H1 (cell line): ENCODE measurements around the gene RETREG3. TPM values are rescaled to one million over a fixed set of nuclear protein-coding genes. Genes with fewer than 3 reads are reported as not detected.

ENCODE experiments used
- CTCF ChIA-PET: fragments of 300-600 bp; sonication (Branson Sonifier 250); formaldehyde crosslinking; loops from one replicate; lab custom pipeline; 2021; ENCODE audit not compliant: partially characterized antibody; lab: Charles Lee
- POLR2A ChIA-PET: fragments of 300-600 bp; sonication (Branson Sonifier 250); formaldehyde crosslinking; loops from one replicate; lab custom pipeline; 2021; ENCODE audit warnings: inconsistent platforms; ENCODE audit not compliant: partially characterized antibody; lab: Charles Lee
- DNase-seq, 2 experiments: peaks; one replicate each; pipeline versions ENCODE4 v3.0.0 to v3.0.0-alpha.2; 2010 to 2022; ENCODE audit warnings: low spot score in 2 of 2, low read depth in 1 of 2, mixed read lengths in 1 of 2
- FAIRE-seq: peaks from 2 replicates; lab custom pipeline; 2011; peaks lifted over from hg19 to GRCh38; lab: Jason Lieb, UNC
- H2AFZ ChIP-seq: 2 replicates; pipeline ENCODE4 v1.8.1; 2012; ENCODE audit warnings: low read length, inconsistent platforms
- H2AK5ac ChIP-seq: 2 replicates; pipeline ENCODE4 v1.6.1; 2013; ENCODE audit warnings: low read depth, low read length
- H2BK120ac ChIP-seq: replicated peaks from 2 replicates; pipeline ENCODE3; 2013; ENCODE audit warnings: low read depth, low read length, inconsistent platforms
- H2BK12ac ChIP-seq: 2 replicates; pipeline ENCODE4 v1.6.1; 2013; ENCODE audit warnings: low read depth, low read length
- H2BK15ac ChIP-seq: 2 replicates; pipeline ENCODE4 v1.6.1; 2013; ENCODE audit warnings: low read length
- H2BK20ac ChIP-seq: 2 replicates; pipeline ENCODE4 v1.6.1; 2013; ENCODE audit warnings: low read length
- H2BK5ac ChIP-seq: 2 replicates; pipeline ENCODE4 v1.6.1; 2013; ENCODE audit warnings: low read depth, low read length
- H3K14ac ChIP-seq: 2 replicates; pipeline ENCODE4 v1.6.1; 2013; ENCODE audit warnings: inconsistent platforms; ENCODE audit not compliant: insufficient read length
- H3K18ac ChIP-seq: 2 replicates; pipeline ENCODE4 v1.6.1; 2013; ENCODE audit warnings: low read length; ENCODE audit errors: extremely low read depth
- H3K23ac ChIP-seq: 2 replicates; pipeline ENCODE4 v1.6.1; 2013; ENCODE audit warnings: inconsistent platforms; ENCODE audit not compliant: insufficient read length
- H3K23me2 ChIP-seq: 2 replicates; pipeline ENCODE4 v1.6.1; 2013; ENCODE audit warnings: low read depth, low read length
- H3K27ac ChIP-seq: 2 replicates; pipeline ENCODE4 v1.6.1; 2011; ENCODE audit warnings: low read depth, low read length, inconsistent platforms
- H3K27me3 ChIP-seq, 4 experiments: replicated peaks in 1 of 4; 1 replicate in 1 of 4; 2 replicates in 3 of 4; pipeline versions ENCODE4 v1.6.1 to v1.8.1; 2011 to 2013; ENCODE audit warnings: low read length in 3 of 4, mild to moderate bottlenecking in 3 of 4, inconsistent platforms in 2 of 4, mixed read lengths in 2 of 4, moderate library complexity in 1 of 4; ENCODE audit not compliant: control insufficient read depth in 3 of 4, insufficient read depth in 3 of 4; ENCODE audit errors: extremely low read depth in 1 of 4
- H3K36me3 ChIP-seq, 4 experiments: 2 replicates each; pipeline versions ENCODE4 v1.6.1 to v1.8.1; 2011 to 2013; ENCODE audit warnings: mild to moderate bottlenecking in 4 of 4, low read length in 3 of 4, moderate library complexity in 2 of 4, control low read depth in 1 of 4, inconsistent platforms in 1 of 4; ENCODE audit not compliant: insufficient read depth in 4 of 4, control insufficient read depth in 2 of 4
- H3K4ac ChIP-seq: replicated peaks from 2 replicates; pipeline ENCODE3; 2013; ENCODE audit warnings: low read length, low read depth, mixed read lengths, inconsistent platforms; ENCODE audit not compliant: insufficient read length
- H3K4me1 ChIP-seq, 4 experiments: replicated peaks in 1 of 4; 1 replicate in 1 of 4; 2 replicates in 3 of 4; pipeline versions ENCODE4 v1.6.1 to v1.8.1; 2011 to 2013; ENCODE audit warnings: low read length in 3 of 4, inconsistent platforms in 2 of 4, mixed read lengths in 1 of 4; ENCODE audit not compliant: insufficient read depth in 4 of 4, control insufficient read depth in 3 of 4
- H3K4me2 ChIP-seq, 2 experiments: 2 replicates each; pipeline versions ENCODE4 v1.6.1 to v1.8.1; 2011 to 2013; ENCODE audit warnings: low read depth in 2 of 2, low read length in 2 of 2, control low read depth in 1 of 2, inconsistent platforms in 1 of 2, mild to moderate bottlenecking in 1 of 2; ENCODE audit not compliant: insufficient read depth in 1 of 2
- H3K4me3 ChIP-seq, 4 experiments: fragments of 200-600, 300-600 bp in 1 of 4; sonication (generic), shearing (Covaris generic), sonication (Bioruptor Twin) in 1 of 4; 2 replicates each; pipeline versions ENCODE4 v1.5.1 to v1.8.1; 2011 to 2016; ENCODE audit warnings: low read length in 4 of 4, low read depth in 3 of 4, control low read depth in 2 of 4, inconsistent platforms in 2 of 4, mild to moderate bottlenecking in 2 of 4, mixed read lengths in 1 of 4, moderate library complexity in 1 of 4; ENCODE audit not compliant: insufficient read depth in 2 of 4; ENCODE audit errors: extremely low read depth in 1 of 4
- H3K56ac ChIP-seq: replicated peaks from 2 replicates; pipeline ENCODE3; 2013; ENCODE audit warnings: low read depth, mild to moderate bottlenecking, mixed read lengths, low read length, inconsistent platforms; ENCODE audit not compliant: insufficient read length
- H3K79me1 ChIP-seq: 2 replicates; pipeline ENCODE4 v1.6.1; 2013; ENCODE audit warnings: low read depth, low read length, control low read depth
- H3K79me2 ChIP-seq, 2 experiments: 2 replicates each; pipeline versions ENCODE4 v1.6.1 to v1.8.1; 2012 to 2013; ENCODE audit warnings: low read length in 2 of 2, mild to moderate bottlenecking in 2 of 2, inconsistent platforms in 1 of 2; ENCODE audit not compliant: insufficient read depth in 2 of 2, control insufficient read depth in 1 of 2
- H3K9ac ChIP-seq, 4 experiments: replicated peaks in 1 of 4; 1 replicate in 1 of 4; 2 replicates in 3 of 4; pipeline versions ENCODE4 v1.6.1 to v1.8.1; 2011 to 2013; ENCODE audit warnings: low read depth in 3 of 4, low read length in 3 of 4, control low read depth in 2 of 4, mild to moderate bottlenecking in 2 of 4, moderate library complexity in 2 of 4, inconsistent platforms in 1 of 4; ENCODE audit errors: extremely low read depth in 1 of 4
- H3K9me3 ChIP-seq, 2 experiments: 2 replicates each; pipeline versions ENCODE4 v1.6.1 to v1.8.1; 2012 to 2013; ENCODE audit warnings: mild to moderate bottlenecking in 2 of 2, moderate library complexity in 2 of 2, control low read depth in 1 of 2, inconsistent platforms in 1 of 2, low read depth in 1 of 2, low read length in 1 of 2, mixed read lengths in 1 of 2; ENCODE audit not compliant: insufficient read depth in 2 of 2
- H4K20me1 ChIP-seq, 2 experiments: replicated peaks in 1 of 2; 2 replicates each; pipeline versions ENCODE3 to v1.8.1; 2011 to 2013; ENCODE audit warnings: inconsistent platforms in 2 of 2, low read length in 2 of 2, mild to moderate bottlenecking in 1 of 2; ENCODE audit not compliant: insufficient read depth in 2 of 2, control insufficient read depth in 1 of 2
- H4K5ac ChIP-seq: 2 replicates; pipeline ENCODE4 v1.6.1; 2013; ENCODE audit warnings: low read length, low read depth, mixed read lengths, inconsistent platforms; ENCODE audit not compliant: insufficient read length
- H4K8ac ChIP-seq: 2 replicates; pipeline ENCODE4 v1.8.0; 2013; ENCODE audit warnings: mild to moderate bottlenecking, moderate library complexity, low read length, inconsistent platforms; ENCODE audit not compliant: insufficient read depth; ENCODE audit errors: extremely low read depth
- H4K91ac ChIP-seq: replicated peaks from 2 replicates; pipeline ENCODE3; 2013; ENCODE audit warnings: low read length, mixed read lengths, inconsistent platforms; ENCODE audit not compliant: insufficient read length
- BACH1 ChIP-seq: IDR thresholded peaks from 2 replicates; pipeline ENCODE4 v1.6.1; 2012; ENCODE audit warnings: low read length, improper control_type of control experiment
- BCL11A ChIP-seq, 2 experiments: IDR thresholded peaks; one replicate each; pipeline ENCODE4 v1.6.1; 2011; ENCODE audit warnings: low read depth in 2 of 2, low read length in 2 of 2, mild to moderate bottlenecking in 2 of 2
- CBX8 ChIP-seq: fragments of 300-800, 300-1000 bp; sonication (generic); IDR thresholded peaks from 2 replicates; pipeline ENCODE4 v1.7.1; 2016; ENCODE audit warnings: low read depth, low read length, borderline replicate concordance
- CHD1 ChIP-seq: IDR thresholded peaks from 2 replicates; pipeline ENCODE4 v1.6.1; 2012; ENCODE audit warnings: low read depth, low read length, improper control_type of control experiment
- EZH2 ChIP-seq: fragments of 200-600 bp; sonication (generic); IDR thresholded peaks from 2 replicates; pipeline ENCODE4 v1.7.1; 2012; ENCODE audit warnings: low read depth, mild to moderate bottlenecking, moderate library complexity, low read length, inconsistent platforms; ENCODE audit not compliant: severe bottlenecking
- SP2 ChIP-seq: IDR thresholded peaks from 2 replicates; pipeline ENCODE4 v1.6.1; 2012; ENCODE audit warnings: mild to moderate bottlenecking, low read length, inconsistent platforms
- SP4 ChIP-seq: IDR thresholded peaks from 2 replicates; pipeline ENCODE4 v1.6.1; 2012; ENCODE audit warnings: low read length, inconsistent platforms
- SUZ12 ChIP-seq: fragments of 200-600 bp; sonication (generic); IDR thresholded peaks from 2 replicates; pipeline ENCODE4 v1.6.1; 2012; ENCODE audit warnings: mild to moderate bottlenecking, inconsistent platforms, low read length, moderate library complexity, mixed read lengths
- WGBS, 2 experiments: shearing (Covaris generic) in 1 of 2; methylation state at CpG; one replicate each; pipeline versions ENCODE4 v1.1.6 to v1.1.7; 2013 to 2015; ENCODE audit warnings: low lambda C conversion rate in 2 of 2, mixed read lengths in 2 of 2, inconsistent platforms in 1 of 2, low coverage in 1 of 2, missing lambda C conversion rate in 1 of 2; ENCODE audit not compliant: insufficient replicate concordance in 2 of 2, insufficient coverage in 1 of 2, insufficient read length in 1 of 2; ENCODE audit errors: extremely low coverage in 1 of 2, missing lambda C conversion rate in 1 of 2; 5-methylcytosine and 5-hydroxymethylcytosine counted together
- polyA plus RNA-seq, 7 experiments: library from polyadenylated mRNA; depleted of rRNA in 3 of 7; stranded (reverse) in 5 of 7; unstranded in 2 of 7; fragments of >200 nt in 5 of 7; fragments of 200-250 nt in 2 of 7; gene quantifications; 1 replicate in 5 of 7; 2 replicates in 1 of 7; 4 replicates in 1 of 7; pipeline versions ENCODE4 v1.2.1 to v1.2.3, GENCODE V29; 2011 to 2013; ENCODE audit warnings: missing spikeins in 2 of 7, mixed read lengths in 2 of 7
- total RNA-seq: library from RNA; stranded (reverse); fragmentation: NEBNext Ultra II Directional; extraction: Animal tissue kit (Norgen Biotek cat#: 25700); gene quantifications from 2 replicates; pipeline ENCODE4 v1.2.1, GENCODE V29; 2021
- TF ChIP-seq, protein P1 (sequence below), 3 experiments: IDR thresholded peaks; 1 replicate in 2 of 3; 2 replicates in 1 of 3; pipeline versions ENCODE4 v1.5.1 to v1.6.1; 2011; ENCODE audit warnings: low read length in 3 of 3, mild to moderate bottlenecking in 3 of 3, inconsistent platforms in 2 of 3, low read depth in 1 of 3, moderate library complexity in 1 of 3; ENCODE audit not compliant: insufficient read depth in 1 of 3; ENCODE audit errors: control extremely low read depth in 1 of 3

Gene RETREG3
- total and polyA plus RNA-seq, 2 of the 8 experiments (the other 6 are each of a cell fraction or from before 2014, with no cell fraction given): 23.7 to 42.6 TPM

DNA sequence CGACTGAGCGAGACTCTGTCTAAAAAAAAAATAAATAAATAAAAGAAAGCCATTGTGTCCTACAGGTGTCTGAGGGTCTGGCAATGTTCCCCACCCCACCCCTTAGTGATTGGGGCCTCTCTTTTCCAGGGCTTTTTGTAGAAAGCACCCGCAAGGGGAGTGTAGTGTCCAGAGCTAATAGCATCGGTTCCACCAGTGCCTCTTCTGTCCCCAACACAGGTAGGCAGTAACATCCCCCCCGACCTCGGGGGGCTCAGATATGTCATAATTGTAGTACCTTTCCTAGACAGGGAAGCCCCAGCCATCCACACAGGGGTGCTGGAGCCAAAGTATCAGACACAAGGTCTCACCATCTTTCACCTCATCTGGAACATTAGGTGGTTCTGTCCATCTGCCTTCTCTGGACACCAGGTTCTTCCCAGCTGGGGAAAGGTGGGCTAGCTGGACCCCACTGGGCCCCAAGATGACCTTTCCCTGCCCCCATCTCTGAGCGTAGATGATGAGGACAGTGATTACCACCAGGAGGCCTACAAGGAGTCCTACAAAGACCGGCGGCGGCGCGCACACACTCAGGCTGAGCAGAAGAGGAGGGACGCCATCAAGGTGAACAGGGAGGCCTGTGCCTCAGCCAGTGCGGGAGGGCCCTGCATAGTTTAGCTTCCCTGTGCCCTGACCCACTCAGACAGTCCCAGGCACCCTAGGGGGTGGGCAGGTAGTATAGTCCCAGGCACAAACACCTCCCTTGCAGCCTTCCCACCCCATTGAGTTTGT, 40.6 kb downstream of the RETREG3 start:
- Histone ChIP-seq H3K79me1 (peaks cover 7% of the 10 kb centered on the region; the same call in 1 of the 2 replicates), H2BK20ac (no peak overlapping the region), H2AK5ac (no peak overlapping the region), H3K9ac (no peak overlapping the region), H3K4ac (no peak overlapping the region), H3K36me3 (peaks cover 34 to 57% (median 52%) of the 10 kb centered on the region in 4 experiments), H2AFZ (no peak overlapping the region), H4K5ac (no peak overlapping the region), H4K20me1 (no peaks in the 10 kb centered on the region), H3K18ac (no peak overlapping the region), H2BK15ac (no peak overlapping the region), H3K14ac (no peak overlapping the region), H3K4me3 (no peak overlapping the region), H3K9me3 (no peaks in the 10 kb centered on the region), H3K27ac (no peak overlapping the region), H3K56ac (no peak overlapping the region), H4K91ac (no peak overlapping the region), H3K27me3 (no peaks in the 10 kb centered on the region), H2BK12ac (no peak overlapping the region), H3K4me2 (no peak overlapping the region; a peak in 1 of 4 replicates), H3K23me2 (peaks cover 10% of the 10 kb centered on the region), H3K79me2 (peaks cover 3 to 9% of the 10 kb centered on the region in 2 experiments; a peak in 3 of 4 replicates), H3K23ac (no peak overlapping the region), H2BK5ac (no peak overlapping the region), H4K8ac (no peak overlapping the region; the same call in none of the 2 replicates), H3K4me1 (peaks cover 0 to 11% (median 2%) of the 10 kb centered on the region in 4 experiments; a peak in 4 of 7 replicates), H2BK120ac (no peak overlapping the region)
- WGBS, 2 experiments: 90% methylated on average over 14 of the region's 14 CpGs; no CpG with 5 or more reads in 1 of the 2 experiments
- CTCF ChIA-PET: interaction anchor here (0.6 to 3.9 kb wide), 7 partner anchors 9 to 115 kb away, joined by 3 to 22 read pairs (median 4); partner anchors contain the start of genes HSD17B1 and PSMC3IP
- FAIRE-seq (no peak), DNase-seq (no peak)
- POLR2A ChIA-PET: interaction anchor here (0.5 to 8.1 kb wide), 4 partner anchors 7 to 188 kb away, joined by 3 to 74 read pairs (median 10); partner anchors contain the start of genes PLEKHH3 and PSMC3IP
- TF ChIP-seq CBX8 (no peak), SP2 (no peak), SUZ12 (no peak), BCL11A (IDR thresholded peaks at IDR 0.05; ENCODE audit: low read depth in 2 of 2, low read length in 2 of 2) (no peak), SP4 (no peak), EZH2 (no peak), CHD1 (no peak), BACH1 (no peak)
- TF ChIP-seq, protein P1, sequence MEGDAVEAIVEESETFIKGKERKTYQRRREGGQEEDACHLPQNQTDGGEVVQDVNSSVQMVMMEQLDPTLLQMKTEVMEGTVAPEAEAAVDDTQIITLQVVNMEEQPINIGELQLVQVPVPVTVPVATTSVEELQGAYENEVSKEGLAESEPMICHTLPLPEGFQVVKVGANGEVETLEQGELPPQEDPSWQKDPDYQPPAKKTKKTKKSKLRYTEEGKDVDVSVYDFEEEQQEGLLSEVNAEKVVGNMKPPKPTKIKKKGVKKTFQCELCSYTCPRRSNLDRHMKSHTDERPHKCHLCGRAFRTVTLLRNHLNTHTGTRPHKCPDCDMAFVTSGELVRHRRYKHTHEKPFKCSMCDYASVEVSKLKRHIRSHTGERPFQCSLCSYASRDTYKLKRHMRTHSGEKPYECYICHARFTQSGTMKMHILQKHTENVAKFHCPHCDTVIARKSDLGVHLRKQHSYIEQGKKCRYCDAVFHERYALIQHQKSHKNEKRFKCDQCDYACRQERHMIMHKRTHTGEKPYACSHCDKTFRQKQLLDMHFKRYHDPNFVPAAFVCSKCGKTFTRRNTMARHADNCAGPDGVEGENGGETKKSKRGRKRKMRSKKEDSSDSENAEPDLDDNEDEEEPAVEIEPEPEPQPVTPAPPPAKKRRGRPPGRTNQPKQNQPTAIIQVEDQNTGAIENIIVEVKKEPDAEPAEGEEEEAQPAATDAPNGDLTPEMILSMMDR (IDR thresholded peaks at IDR 0.05; ENCODE audit: control extremely low read depth in 1 of 3, insufficient read depth in 1 of 3, low read depth in 1 of 3, low read length in 3 of 3): no peak
